AG09319 (cell line): ENCODE data around the gene TBC1D14.

ENCODE experiments used
- DNase-seq: peaks from one replicate; pipeline ENCODE4 v3.0.0-alpha.2; 2010; ENCODE audit warnings: low read depth; ENCODE audit errors: extremely low read depth
- TF ChIP-seq, protein P1 (sequence below): IDR thresholded peaks from 2 replicates; pipeline ENCODE4 v1.5.1; 2011; ENCODE audit warnings: low read depth, mild to moderate bottlenecking, inconsistent platforms, low read length, moderate library complexity

The TBC1D14 gene

DNA sequence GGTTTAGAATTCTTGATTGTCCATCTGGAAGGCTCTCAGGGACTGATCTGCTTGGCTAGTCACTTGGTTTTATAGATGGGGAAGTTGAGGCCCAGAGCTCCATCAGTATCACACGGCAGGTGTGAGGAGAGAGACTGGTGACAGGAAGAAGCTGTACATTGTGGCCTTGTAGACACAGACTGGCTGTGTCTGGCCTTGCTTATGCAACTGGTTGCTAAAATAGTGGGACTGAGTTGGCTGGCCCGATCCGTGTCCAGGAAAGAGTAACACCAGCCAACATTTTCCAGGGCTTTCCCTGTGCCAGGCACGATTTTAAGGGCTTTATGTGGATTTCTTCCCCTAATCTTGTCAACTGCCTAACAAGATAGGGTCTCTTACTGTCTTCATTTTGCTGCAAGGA is 2.8 kb downstream of the TBC1D14 start:
- TF ChIP-seq, protein P1, sequence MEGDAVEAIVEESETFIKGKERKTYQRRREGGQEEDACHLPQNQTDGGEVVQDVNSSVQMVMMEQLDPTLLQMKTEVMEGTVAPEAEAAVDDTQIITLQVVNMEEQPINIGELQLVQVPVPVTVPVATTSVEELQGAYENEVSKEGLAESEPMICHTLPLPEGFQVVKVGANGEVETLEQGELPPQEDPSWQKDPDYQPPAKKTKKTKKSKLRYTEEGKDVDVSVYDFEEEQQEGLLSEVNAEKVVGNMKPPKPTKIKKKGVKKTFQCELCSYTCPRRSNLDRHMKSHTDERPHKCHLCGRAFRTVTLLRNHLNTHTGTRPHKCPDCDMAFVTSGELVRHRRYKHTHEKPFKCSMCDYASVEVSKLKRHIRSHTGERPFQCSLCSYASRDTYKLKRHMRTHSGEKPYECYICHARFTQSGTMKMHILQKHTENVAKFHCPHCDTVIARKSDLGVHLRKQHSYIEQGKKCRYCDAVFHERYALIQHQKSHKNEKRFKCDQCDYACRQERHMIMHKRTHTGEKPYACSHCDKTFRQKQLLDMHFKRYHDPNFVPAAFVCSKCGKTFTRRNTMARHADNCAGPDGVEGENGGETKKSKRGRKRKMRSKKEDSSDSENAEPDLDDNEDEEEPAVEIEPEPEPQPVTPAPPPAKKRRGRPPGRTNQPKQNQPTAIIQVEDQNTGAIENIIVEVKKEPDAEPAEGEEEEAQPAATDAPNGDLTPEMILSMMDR = no peak
- no peak for DNase-seq

DNA sequence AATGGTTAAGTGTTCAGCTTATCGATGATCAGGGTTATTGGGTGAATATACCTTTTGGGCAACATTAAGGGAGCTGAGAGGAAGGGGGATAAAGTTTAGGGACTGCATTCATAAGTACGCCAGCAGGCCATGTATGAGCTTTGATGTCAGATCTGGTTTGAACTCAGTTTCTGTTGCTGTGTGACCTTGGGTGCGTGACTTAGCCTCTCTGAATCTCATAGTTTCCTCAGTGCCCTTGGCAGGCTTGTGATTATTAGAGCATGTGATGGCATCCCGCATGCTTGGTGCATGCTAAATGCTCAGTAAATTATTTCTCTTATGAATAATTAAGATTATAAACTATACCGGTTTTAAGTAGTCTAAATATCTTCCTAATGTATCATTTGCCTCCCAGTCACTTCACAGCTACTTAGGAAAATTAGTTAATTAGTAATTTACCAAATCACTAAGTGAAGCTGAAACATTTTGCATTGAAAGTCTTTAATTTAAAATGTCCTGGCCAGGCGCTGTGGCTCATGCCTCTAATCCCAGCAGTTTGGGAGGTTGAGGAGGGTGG is 3.8 kb downstream of the TBC1D14 start:
- TF ChIP-seq, protein P1 = no peak
- no peak for DNase-seq

DNA sequence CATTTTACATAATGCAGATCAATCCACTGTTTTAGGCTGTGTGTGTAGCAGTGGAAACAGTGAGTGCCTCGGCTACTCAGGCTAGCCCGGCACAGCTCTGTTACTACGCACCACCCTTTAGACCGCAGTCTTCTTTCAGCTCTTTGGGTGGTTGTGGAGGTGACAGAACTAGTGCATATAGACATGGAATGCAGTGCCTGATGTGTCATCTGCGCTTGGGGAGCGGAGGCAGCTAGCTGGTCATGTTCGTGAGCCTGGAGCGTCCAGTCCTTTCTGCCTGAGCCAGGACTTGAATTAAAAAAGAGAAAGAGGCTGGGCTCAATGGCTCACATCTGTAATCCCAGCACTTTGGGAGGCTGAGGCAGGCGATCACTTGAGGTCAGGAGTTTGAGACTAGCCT is 4.8 kb downstream of the TBC1D14 start:
- TF ChIP-seq, protein P1 = no peak
- DNase-seq = no peak

GRCh38 chr4:6915041-6916005 is 5.7 kb downstream of the TBC1D14 start:
- TF ChIP-seq, protein P1 = no peak
- DNase-seq = no peak

- no peak for DNase-seq
- TF ChIP-seq, protein P1 = no peak
These were observed 6.5 kb downstream of the TBC1D14 start for GRCh38 chr4:6916069-6916586.

- DNase-seq = no peak
- TF ChIP-seq, protein P1 = no peak
These were observed 7.2 kb downstream of the TBC1D14 start for GRCh38 chr4:6916587-6917460.
